Lower lobe of right lung (tissue), 2 donors: Measurements from ENCODE around the gene OR10G7. TPM values are rescaled to one million over a fixed set of nuclear protein-coding genes. Genes with fewer than 3 reads are reported as not detected.

Source experiments
- ATAC-seq, 2 donors: fragments of 200-7000 bp; cut with Tn5 transposase; one replicate each; pipeline ENCODE4 v1.9.1; 2020 to 2022; ENCODE audit warnings: mild to moderate bottlenecking in 2 of 2, moderate library complexity in 2 of 2
- DNase-seq: peaks from one replicate; pipeline ENCODE4 v3.0.0-alpha.2; 2020
- H3K27ac ChIP-seq: fragments of 200-600 bp; one replicate; pipeline ENCODE4 v1.8.0; 2022
- H3K27me3 ChIP-seq: fragments of 200-600 bp; one replicate; pipeline ENCODE4 v1.8.0; 2022; ENCODE audit warnings: low read depth
- H3K36me3 ChIP-seq: fragments of 200-600 bp; one replicate; pipeline ENCODE4 v1.8.0; 2022; ENCODE audit warnings: mild to moderate bottlenecking
- H3K4me1 ChIP-seq: fragments of 200-600 bp; one replicate; pipeline ENCODE4 v1.8.0; 2022
- H3K4me3 ChIP-seq: fragments of 200-600 bp; one replicate; pipeline ENCODE4 v1.8.0; 2022; ENCODE audit warnings: mild to moderate bottlenecking
- H3K9me3 ChIP-seq: fragments of 200-600 bp; one replicate; pipeline ENCODE4 v1.8.0; 2022
- CTCF ChIP-seq: fragments of 200-600 bp; IDR thresholded peaks from one replicate; pipeline ENCODE4 v1.8.0; 2022; ENCODE audit warnings: antibody characterized with exemption, mild to moderate bottlenecking
- intact Hi-C: fragments of 100-400 bp; cut with DNase I; formaldehyde crosslinking; loops from one replicate; pipeline ENCODE4 v1.11.0; 2022
- total RNA-seq: library from RNA; stranded (reverse); fragmentation: NEBNext Ultra II Directional; extraction: Animal tissue kit (Norgen Biotek cat#: 25700); gene quantifications from one replicate; pipeline ENCODE4 v1.2.1, GENCODE V29; 2021
- donor health status: DM: no; HTN: yes; CAD: no; lungs with severe emphysema.

The OR10G7 gene
- total RNA-seq, 1 donor from 2014 or later, result not detected

GRCh38 chr11:124075841-124076651 lies 34.9 kb upstream of the OR10G7 start:
- ATAC-seq (peak; percentile 50 to 64), DNase-seq (peak; percentile 56)
- no peak for TF ChIP-seq CTCF
- no peaks in the 10 kb centered on the region for H3K9me3 ChIP-seq
- H3K36me3 ChIP-seq, result no peaks in the 10 kb centered on the region
- H3K27ac ChIP-seq, result peak overlapping the region; percentile 3
- peaks cover 8% of the 10 kb centered on the region for H3K27me3 ChIP-seq
- H3K4me3 ChIP-seq, result peak overlapping the region; percentile 50
- H3K4me1 ChIP-seq, result peaks cover 20% of the 10 kb centered on the region
- intact Hi-C loops, result loop anchor here (10.0 kb wide), 1 partner anchor 119 kb away; no protein-coding TSS in a partner anchor

- no peak for TF ChIP-seq CTCF
- DNase-seq (no peak), ATAC-seq (peak in 1 of 2 donors; percentile 8)
- H3K27me3 ChIP-seq, result peaks cover 9% of the 10 kb centered on the region
- intact Hi-C loops, result loop anchor here (10.0 kb wide), 1 partner anchor 119 kb away; no protein-coding TSS in a partner anchor
- H3K36me3 ChIP-seq, result no peaks in the 10 kb centered on the region
- no peak overlapping the region for H3K27ac ChIP-seq
- peak overlapping the region; percentile 50 for H3K4me3 ChIP-seq
- no peaks in the 10 kb centered on the region for H3K9me3 ChIP-seq
- peaks cover 20% of the 10 kb centered on the region for H3K4me1 ChIP-seq
Observed at GRCh38 chr11:124075492-124075840, 34.3 kb upstream of the OR10G7 start.

GRCh38 chr11:124074554-124074953 lies 33.4 kb upstream of the OR10G7 start:
- no peak for ATAC-seq
- intact Hi-C loops, result loop anchor here (10.0 kb wide), 1 partner anchor 120 kb away; no protein-coding TSS in a partner anchor

GRCh38 chr11:124072147-124072546 lies 31.0 kb upstream of the OR10G7 start:
- peaks cover 12% of the 10 kb centered on the region for H3K27me3 ChIP-seq
- no peaks in the 10 kb centered on the region for H3K36me3 ChIP-seq
- ATAC-seq, result no peak
- no peak for DNase-seq
- TF ChIP-seq CTCF, result no peak
- no peak overlapping the region for H3K4me3 ChIP-seq
- H3K27ac ChIP-seq, result no peak overlapping the region
- peaks cover 20% of the 10 kb centered on the region for H3K4me1 ChIP-seq
- intact Hi-C loops, result loop anchor here (10.0 kb wide), 1 partner anchor 123 kb away; no protein-coding TSS in a partner anchor
- no peaks in the 10 kb centered on the region for H3K9me3 ChIP-seq

More at GRCh38 chr11:124074554-124074953, 33.4 kb upstream of the OR10G7 start:
- no peaks in the 10 kb centered on the region for H3K36me3 ChIP-seq
- H3K4me3 ChIP-seq, result no peak overlapping the region
- no peak for DNase-seq
- H3K27me3 ChIP-seq, result peaks cover 12% of the 10 kb centered on the region
- no peak for TF ChIP-seq CTCF
- H3K4me1 ChIP-seq, result peaks cover 20% of the 10 kb centered on the region
- no peaks in the 10 kb centered on the region for H3K9me3 ChIP-seq
- no peak overlapping the region for H3K27ac ChIP-seq

- intact Hi-C loops, result loop anchor here (10.0 kb wide), 1 partner anchor 123 kb away; no protein-coding TSS in a partner anchor
- no peak overlapping the region for H3K4me3 ChIP-seq
- no peak for DNase-seq
Observed at GRCh38 chr11:124071623-124071948, 30.5 kb upstream of the OR10G7 start.

More at GRCh38 chr11:124071623-124071948, 30.5 kb upstream of the OR10G7 start:
- no peak for ATAC-seq
- Histone ChIP-seq H3K4me1 (peaks cover 20% of the 10 kb centered on the region), H3K9me3 (no peaks in the 10 kb centered on the region), H3K27me3 (peaks cover 12% of the 10 kb centered on the region), H3K27ac (no peak overlapping the region), H3K36me3 (no peaks in the 10 kb centered on the region)
- no peak for TF ChIP-seq CTCF
